ENCODE results near the gene EEFSEC. TPM values are rescaled to one million over a fixed set of nuclear protein-coding genes. Genes with fewer than 3 reads are reported as not detected.

The EEFSEC gene
- polyA plus RNA-seq, 10 donors = 12.0 to 18.9 (median 16.1) TPM

- DNase-seq = no peak
Measured at GRCh38 chr3:128215290-128215689, 62.0 kb downstream of the EEFSEC start.

- no peak for DNase-seq
Measured at GRCh38 chr3:128215800-128216495, 62.7 kb downstream of the EEFSEC start.

- peak in 1 of 3 donors; percentile 48 for DNase-seq
Measured at GRCh38 chr3:128217702-128218547, 64.6 kb downstream of the EEFSEC start.

- DNase-seq = no peak
Measured at GRCh38 chr3:128218548-128219257, 65.4 kb downstream of the EEFSEC start.

DNA sequence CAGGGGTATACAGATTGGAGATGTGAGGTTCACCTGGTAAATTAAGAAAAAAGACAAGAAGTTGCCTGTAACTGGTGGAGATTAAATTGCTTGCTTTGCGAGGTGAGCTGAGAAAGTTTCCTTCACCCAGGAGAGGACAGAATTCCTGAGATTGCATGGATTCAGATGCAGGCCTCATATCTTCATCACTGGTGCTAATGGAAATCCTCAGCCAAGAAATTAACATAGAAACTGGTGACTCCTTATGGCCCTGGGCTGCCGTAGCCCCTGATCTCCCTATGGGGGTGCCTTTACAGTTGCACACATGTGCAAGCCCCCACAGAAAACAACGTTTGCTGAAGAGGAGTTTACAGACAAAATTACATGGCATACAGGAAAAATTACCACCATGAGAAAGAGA, 68.0 kb downstream of the EEFSEC start:
- no peak for DNase-seq

- no peak for DNase-seq
Measured at GRCh38 chr3:128222796-128223385, 69.6 kb downstream of the EEFSEC start.

GRCh38 chr3:128226186-128226725, 73.0 kb downstream of the EEFSEC start:
- DNase-seq = no peak

GRCh38 chr3:128226795-128227395, 73.6 kb downstream of the EEFSEC start:
- DNase-seq = no peak

DNA sequence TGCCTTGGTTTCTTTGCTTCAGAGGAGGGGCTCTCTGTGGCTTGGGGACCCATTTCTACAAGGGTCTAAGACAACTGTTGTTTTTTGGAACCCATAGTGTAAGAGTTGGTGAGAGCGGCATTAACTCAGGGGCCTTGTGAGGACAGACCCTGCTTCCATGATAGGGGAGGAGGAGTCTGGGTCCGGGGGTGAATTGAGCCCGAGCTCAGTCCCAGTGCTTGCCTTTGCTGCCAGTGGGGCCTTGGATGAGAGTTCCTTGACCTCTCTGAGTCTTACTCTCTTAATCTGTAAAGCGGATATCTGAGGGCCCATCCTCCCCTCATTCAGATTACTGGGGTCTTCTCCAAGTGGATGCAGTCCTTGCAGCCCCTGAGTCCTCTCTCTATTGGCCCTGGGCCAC, 74.2 kb downstream of the EEFSEC start:
- DNase-seq = no peak

DNA sequence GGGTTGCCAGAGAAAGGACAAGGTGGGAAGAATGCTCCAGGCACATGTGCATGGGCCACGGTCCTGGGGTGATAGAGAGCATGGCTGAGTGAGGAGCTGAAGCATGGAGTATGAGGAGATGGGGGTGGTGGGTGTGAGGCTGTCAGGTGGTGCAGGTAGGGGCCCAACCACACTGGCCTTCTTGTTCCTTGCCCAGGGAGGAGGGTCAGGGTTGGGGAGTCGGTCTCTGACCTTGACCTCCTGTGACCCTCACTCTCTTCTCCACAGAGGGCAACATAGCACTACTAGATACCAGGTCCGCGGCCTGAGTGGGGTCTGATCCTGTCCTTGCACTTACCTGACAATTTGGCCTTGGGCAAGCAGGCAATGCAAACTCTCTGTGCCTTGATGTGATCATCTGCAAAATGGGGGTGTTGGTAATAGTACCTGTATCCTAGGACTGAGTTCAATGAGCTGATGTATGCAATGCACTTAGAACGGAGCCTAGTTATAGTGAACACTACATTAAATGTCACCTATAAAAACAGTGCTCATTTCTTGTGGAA, 75.2 kb downstream of the EEFSEC start:
- no peak for DNase-seq

DNA sequence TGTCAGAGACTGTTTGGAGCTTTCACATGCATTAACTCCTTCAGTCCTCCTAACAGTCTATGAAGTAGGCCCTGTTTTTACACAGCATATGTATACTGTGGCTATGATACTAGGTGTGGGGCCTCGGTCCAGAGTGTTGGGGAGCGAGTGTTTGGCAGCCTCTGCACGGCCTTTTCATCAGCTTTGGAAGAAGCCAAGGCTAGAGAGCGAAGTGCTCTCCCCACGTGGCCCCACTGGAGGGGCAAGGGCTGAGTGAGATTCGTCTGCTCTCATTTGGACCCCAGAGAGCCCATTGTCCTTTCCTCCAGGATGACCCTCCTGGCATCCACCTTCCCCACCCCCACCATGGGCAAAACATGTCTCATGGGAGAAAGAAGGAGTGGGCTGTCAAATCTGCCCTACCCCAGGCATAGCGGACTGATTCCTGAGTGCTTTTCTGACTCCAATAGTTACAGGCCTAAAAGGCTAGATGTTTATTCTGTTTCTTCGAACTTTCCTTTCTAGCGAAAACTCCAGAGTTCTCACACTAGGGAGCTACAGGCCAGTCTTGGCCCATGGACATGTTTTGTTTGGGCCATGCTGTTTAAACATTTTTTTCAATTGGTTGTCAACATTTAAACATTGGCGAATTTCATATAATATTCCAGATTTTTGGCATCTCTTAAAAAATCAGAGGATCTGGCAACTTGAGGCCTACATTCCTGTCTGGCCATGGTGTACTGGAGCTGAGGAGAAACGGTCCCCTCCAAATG, 76.0 kb downstream of the EEFSEC start:
- peak in 1 of 3 donors; percentile 55 for DNase-seq

- no peak for DNase-seq
Measured at GRCh38 chr3:128231606-128232005, 78.3 kb downstream of the EEFSEC start.

GRCh38 chr3:128232376-128233178, 79.3 kb downstream of the EEFSEC start:
- peak in 1 of 3 donors; percentile 57 for DNase-seq

GRCh38 chr3:128235207-128235926, 82.1 kb downstream of the EEFSEC start:
- DNase-seq = no peak

DNA sequence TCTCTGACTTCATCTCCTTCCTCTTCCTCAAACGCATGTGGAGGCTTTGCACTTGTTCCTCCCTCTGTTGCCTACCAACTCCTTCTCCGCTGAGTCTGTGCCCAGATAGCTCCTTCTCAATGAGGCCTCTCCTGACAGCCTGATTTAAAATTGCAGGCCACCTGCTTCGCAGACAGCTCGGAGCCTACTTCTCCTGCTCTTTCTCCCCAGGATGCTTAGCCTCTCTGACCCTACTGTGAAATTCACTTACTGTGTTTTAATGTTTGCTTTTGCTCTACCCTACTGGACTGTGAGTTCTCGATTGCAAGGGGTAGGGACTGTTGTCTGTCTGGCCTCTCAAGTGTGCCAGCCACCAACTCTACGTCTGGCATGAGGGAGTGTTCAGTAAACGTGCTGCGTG, 83.4 kb downstream of the EEFSEC start:
- no peak for DNase-seq

- DNase-seq = no peak
Measured at GRCh38 chr3:128237348-128238183, 84.3 kb downstream of the EEFSEC start.

DNA sequence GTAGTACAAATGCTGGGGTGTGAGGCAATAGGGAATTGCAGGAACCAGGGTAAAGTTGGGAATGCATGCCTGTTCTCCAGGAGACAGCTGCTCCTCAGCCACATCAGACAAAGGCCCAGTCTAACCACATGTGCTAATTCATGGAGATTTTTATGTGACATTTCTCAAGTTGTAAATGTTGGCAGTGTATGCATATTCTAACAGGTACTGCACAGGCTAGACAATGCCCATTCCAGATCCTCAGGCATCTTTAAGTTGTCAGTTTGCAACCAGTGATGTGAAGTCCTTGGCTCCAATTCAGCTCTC, 84.9 kb downstream of the EEFSEC start:
- no peak for DNase-seq

- no peak for DNase-seq
Measured at GRCh38 chr3:128239304-128239703, 86.0 kb downstream of the EEFSEC start.
